HepG2 (cell line): Measurements from ENCODE around the gene MAPK14. TPM values are rescaled to one million over a fixed set of nuclear protein-coding genes. Genes with fewer than 3 reads are reported as not detected.

ENCODE experiments used
- ATAC-seq: fragments of 200-7000 bp; cut with Tn5 transposase; 3 replicates; pipeline ENCODE4 v1.9.1; 2020; ENCODE audit warnings: mild to moderate bottlenecking, moderate library complexity
- BruUV-seq: library from RNA; stranded (reverse); fragments of 400-500 nt; replicated peaks from 2 replicates; lab custom pipeline; 2021; lab: Mats Ljungman, UMichigan
- CTCF ChIA-PET: fragments of 300-600 bp; formaldehyde crosslinking; extraction: SDS; loops from one replicate; lab custom pipeline; 2021; ENCODE audit warnings: low total read pairs, inconsistent platforms, low intra/inter-chr PET ratio; lab: Yijun Ruan, JAX
- POLR2A ChIA-PET: fragments of 350-600 bp; sonication (Branson Sonifier 250); formaldehyde crosslinking; loops from one replicate; lab custom pipeline; 2020; ENCODE audit warnings: antibody characterized with exemption, inconsistent platforms; lab: Yijun Ruan, JAX
- DNase-seq: peaks from one replicate; pipeline ENCODE4 v3.0.0-alpha.2; 2015; ENCODE audit warnings: low spot score
- FAIRE-seq: peaks from 3 replicates; lab custom pipeline; 2011; peaks lifted over from hg19 to GRCh38; lab: Jason Lieb, UNC
- H2AFZ ChIP-seq: one replicate; pipeline ENCODE4 v1.6.1; 2011; ENCODE audit warnings: low read length, inconsistent platforms
- H3K27ac ChIP-seq: fragments of 300-600 bp; 3 replicates; pipeline ENCODE4 v1.8.0; 2011; ENCODE audit warnings: mixed run types, mild to moderate bottlenecking, mixed read lengths, low read length, inconsistent platforms; ENCODE audit not compliant: insufficient read depth; ENCODE audit errors: extremely low read length
- H3K27me3 ChIP-seq, 2 experiments: fragments of 200-600 bp in 1 of 2; 2 replicates in 1 of 2; 3 replicates in 1 of 2; pipeline versions ENCODE4 v1.6.0 to v1.8.0; 2011; ENCODE audit warnings: low read length in 2 of 2, mild to moderate bottlenecking in 2 of 2, moderate library complexity in 2 of 2, inconsistent platforms in 1 of 2; ENCODE audit not compliant: insufficient read depth in 2 of 2, control insufficient read depth in 1 of 2
- H3K36me3 ChIP-seq, 2 experiments: fragments of 200-600 bp in 1 of 2; replicated peaks in 1 of 2; 2 replicates in 1 of 2; 3 replicates in 1 of 2; pipeline versions ENCODE4 v1.5.1 to v1.8.0; 2011; ENCODE audit warnings: low read length in 2 of 2, inconsistent platforms in 1 of 2; ENCODE audit not compliant: insufficient read depth in 2 of 2, control insufficient read depth in 1 of 2
- H3K4me1 ChIP-seq: 2 replicates; pipeline ENCODE4 v1.5.1; 2012; ENCODE audit warnings: low read length, inconsistent platforms; ENCODE audit not compliant: insufficient read depth
- H3K4me2 ChIP-seq: 2 replicates; pipeline ENCODE4 v1.6.0; 2011; ENCODE audit warnings: low read depth, low read length, inconsistent platforms
- H3K4me3 ChIP-seq, 3 experiments: fragments of 200-600 bp in 1 of 3; sonication (generic), shearing (Covaris generic) in 1 of 3; replicated peaks in 1 of 3; 2 replicates each; pipeline ENCODE4 v1.5.1; 2011 to 2016; ENCODE audit warnings: low read length in 3 of 3, inconsistent platforms in 2 of 3, low read depth in 2 of 3, mild to moderate bottlenecking in 2 of 3, control low read depth in 1 of 3, mixed read lengths in 1 of 3; ENCODE audit not compliant: insufficient read depth in 1 of 3
- H3K79me2 ChIP-seq: one replicate; pipeline ENCODE4 v1.6.1; 2011; ENCODE audit warnings: low read length, inconsistent platforms; ENCODE audit not compliant: insufficient read depth
- H3K9ac ChIP-seq: 2 replicates; pipeline ENCODE4 v1.6.0; 2011; ENCODE audit warnings: mild to moderate bottlenecking, low read depth, low read length, inconsistent platforms; ENCODE audit not compliant: insufficient read depth
- H3K9me3 ChIP-seq: 2 replicates; pipeline ENCODE4 v1.5.1; 2012; ENCODE audit warnings: mild to moderate bottlenecking, low read length
- H4K20me1 ChIP-seq: 2 replicates; pipeline ENCODE4 v1.6.0; 2011; ENCODE audit warnings: inconsistent platforms, mild to moderate bottlenecking, low read length, moderate library complexity; ENCODE audit not compliant: insufficient read depth
- AHR ChIP-seq: IDR thresholded peaks from 2 replicates; pipeline ENCODE4 v1.6.1; 2018; ENCODE audit warnings: missing genetic modification reagents, missing compliant biosample characterization
- DNMT1 ChIP-seq: sonication (generic); formaldehyde crosslinking; IDR thresholded peaks from 2 replicates; pipeline ENCODE4 v1.5.1; 2020; ENCODE audit warnings: mild to moderate bottlenecking, missing genetic modification reagents
- HMG20B ChIP-seq: conservative IDR thresholded peaks from 2 replicates; pipeline ENCODE4 v1.6.1; 2016; ENCODE audit warnings: missing genetic modification reagents, missing compliant biosample characterization
- HOXA3 ChIP-seq: sonication (generic); formaldehyde crosslinking; IDR thresholded peaks from 2 replicates; pipeline ENCODE4 v1.5.0; 2020; ENCODE audit warnings: missing genetic modification reagents
- MXD4 ChIP-seq: IDR thresholded peaks from 2 replicates; pipeline ENCODE4 v1.6.1; 2016; ENCODE audit warnings: mild to moderate bottlenecking, missing biosample characterization, missing genetic modification reagents
- RBM22 ChIP-seq: fragments of 200-400 bp; formaldehyde crosslinking; optimal IDR thresholded peaks from 2 replicates; pipeline ENCODE3; 2017; ENCODE audit warnings: mild to moderate bottlenecking, low read length, moderate library complexity
- SAP130 ChIP-seq: IDR thresholded peaks from 2 replicates; pipeline ENCODE4 v1.6.1; 2016; ENCODE audit warnings: low read depth
- SRSF1 ChIP-seq: fragments of 200-400 bp; formaldehyde crosslinking; optimal IDR thresholded peaks from 2 replicates; pipeline ENCODE3; 2017; ENCODE audit warnings: mild to moderate bottlenecking, low read depth, low read length, moderate library complexity
- STAG1 ChIP-seq: sonication (generic); formaldehyde crosslinking; IDR thresholded peaks from 2 replicates; pipeline ENCODE4 v1.4.0; 2020; ENCODE audit warnings: missing genetic modification reagents
- ZNF136 ChIP-seq: sonication (generic); formaldehyde crosslinking; IDR thresholded peaks from 2 replicates; pipeline ENCODE4 v1.8.1; 2022; ENCODE audit warnings: low read depth, mild to moderate bottlenecking, moderate library complexity, missing genetic modification reagents
- ZNF232 ChIP-seq: sonication (generic); formaldehyde crosslinking; IDR thresholded peaks from 2 replicates; pipeline ENCODE4 v1.4.0; 2020; ENCODE audit warnings: missing genetic modification reagents, borderline replicate concordance
- ZNF672 ChIP-seq: sonication (generic); formaldehyde crosslinking; IDR thresholded peaks from 2 replicates; pipeline ENCODE4 v1.8.1; 2022; ENCODE audit warnings: missing genetic modification reagents
- WGBS: methylation state at CpG from one replicate; pipeline ENCODE4 v1.1.6; 2017; ENCODE audit warnings: low lambda C conversion rate; 5-methylcytosine and 5-hydroxymethylcytosine counted together
- in situ Hi-C: cut with HindIII; loops from 2 replicates; pipeline ENCODE4 v1.10.0; 2017; ENCODE audit warnings: low pct_unique_long_range_greater_than_20kb; ENCODE audit not compliant: extremely low pct_ligation_motif_present
- intact Hi-C: fragments of 100-400 bp; cut with micrococcal nuclease; formaldehyde crosslinking; loops from one replicate; pipeline ENCODE4 v1.10.0; 2022; ENCODE audit not compliant: unreplicated experiment
- polyA plus RNA-seq, 8 experiments: library from polyadenylated mRNA; depleted of rRNA in 3 of 8; stranded (reverse) in 7 of 8; unstranded in 1 of 8; fragments of >200 nt; fragmentation: Illumina TruSeq in 4 of 8; extraction: Trizol in 4 of 8; gene quantifications; 2 replicates each; pipeline versions ENCODE4 v1.2.1 to v1.2.3, GENCODE V29; 2011 to 2016; ENCODE audit warnings: low read depth in 4 of 8, missing spikeins in 1 of 8, mixed read lengths in 1 of 8; ENCODE audit not compliant: insufficient read depth in 1 of 8
- total RNA-seq, 5 experiments: library from RNA; depleted of rRNA; stranded (reverse); fragments of >200 nt; fragmentation: Illumina TruSeq; extraction: Trizol; gene quantifications; 2 replicates each; pipeline ENCODE4 v1.2.3, GENCODE V29; 2016; ENCODE audit warnings: low read depth in 1 of 5
- TF ChIP-seq, protein P1 (sequence below): sonication (generic); formaldehyde crosslinking; IDR thresholded peaks from 2 replicates; pipeline ENCODE4 v1.4.0; 2020; ENCODE audit warnings: missing genetic modification reagents, borderline replicate concordance
- TF ChIP-seq, protein P2 (sequence below): sonication (generic); formaldehyde crosslinking; IDR thresholded peaks from 2 replicates; pipeline ENCODE4 v1.5.0; 2020; ENCODE audit warnings: mild to moderate bottlenecking, missing genetic modification reagents, moderate library complexity
- TF ChIP-seq, protein P3 (sequence below): sonication (generic); IDR thresholded peaks from 2 replicates; pipeline ENCODE4 v1.6.1; 2016; ENCODE audit warnings: low read depth, borderline replicate concordance
- TF ChIP-seq, protein P4 (sequence below): sonication (generic); formaldehyde crosslinking; IDR thresholded peaks from 2 replicates; pipeline ENCODE4 v1.5.0; 2020; ENCODE audit warnings: missing genetic modification reagents

The MAPK14 gene
- total and polyA plus RNA-seq, 2 of the 13 experiments (the other 11 are each of a cell fraction or from before 2014, with no cell fraction given) = 66.3 to 67.3 TPM

DNA sequence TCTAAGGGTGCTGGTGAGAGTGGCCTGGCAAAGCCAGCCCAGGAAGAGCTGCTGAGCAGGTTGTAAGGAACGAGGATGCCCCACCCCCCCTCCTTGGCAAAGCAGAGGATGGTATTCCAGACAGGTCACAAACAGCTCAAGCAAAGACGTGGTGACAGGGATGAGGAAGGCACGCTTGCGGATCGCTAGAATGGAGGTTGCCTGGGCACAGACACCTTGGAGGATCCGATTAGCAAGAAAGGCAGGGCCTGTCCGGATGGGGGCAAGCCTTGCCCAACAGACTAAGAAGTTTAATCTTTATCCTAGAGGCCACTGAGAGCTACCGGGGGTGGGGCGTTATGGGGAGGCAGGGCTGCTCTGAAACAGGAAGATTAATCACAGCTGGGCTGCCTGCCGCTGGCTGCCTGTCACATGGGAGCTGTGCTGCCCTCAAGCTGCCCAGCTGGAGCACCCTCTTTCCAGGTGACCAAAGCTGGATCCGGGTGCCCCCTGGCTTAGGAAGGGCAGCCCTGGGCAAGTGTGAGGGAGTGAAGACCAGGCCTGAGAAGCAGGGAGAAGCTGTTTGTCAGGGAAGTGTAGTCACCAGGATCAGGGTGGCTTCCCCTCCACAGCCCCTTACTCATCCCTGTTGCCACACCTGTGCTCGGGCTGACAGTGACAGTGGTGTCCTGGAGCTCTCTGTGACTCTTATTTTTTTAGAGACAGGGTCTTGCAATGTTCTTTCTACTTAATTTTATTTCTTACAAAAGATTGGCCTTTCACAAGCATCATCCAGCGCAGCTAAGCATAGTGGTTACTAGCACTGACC, 93.6 kb downstream of the MAPK14 start:
- no peak for DNase-seq
- 0 out of 2 replicates have a peak overlapping the region, but pooled peaks have one; percentile 41 for H3K4me2 ChIP-seq
- in situ Hi-C loops = no loop called here
- no peak overlapping the region for H3K9ac ChIP-seq
- H3K27me3 ChIP-seq = no peaks in the 10 kb centered on the region
- H3K36me3 ChIP-seq = peaks cover 0 to 2% of the 10 kb centered on the region in 2 experiments; a peak in 1 of 5 replicates
- H3K79me2 ChIP-seq = no peaks in the 10 kb centered on the region
- peaks cover 32% of the 10 kb centered on the region for H3K4me1 ChIP-seq
- BruUV-seq = no TSS peak
- no peak for FAIRE-seq
- ChIA-PET POLR2A (interaction anchor here (0.9 to 4.2 kb wide), 4 partner anchors 10 to 94 kb away, joined by 3 to 29 read pairs (median 8); partner anchors contain the start of gene MAPK14), CTCF (interaction anchor here (0.9 kb wide), 1 partner anchor 8 kb away, joined by 3 read pairs; no protein-coding TSS in a partner anchor)
- no peak overlapping the region for H2AFZ ChIP-seq
- 58% methylated on average over 11 of the region's 13 CpGs for WGBS
- H3K27ac ChIP-seq = no peak overlapping the region
- peak; percentile 5; the same call in 2 of the 3 replicates for ATAC-seq
- intact Hi-C loops = no loop called here
- no peaks in the 10 kb centered on the region for H4K20me1 ChIP-seq
- H3K9me3 ChIP-seq = no peaks in the 10 kb centered on the region
- no peak overlapping the region for H3K4me3 ChIP-seq
- TF ChIP-seq, protein P1, sequence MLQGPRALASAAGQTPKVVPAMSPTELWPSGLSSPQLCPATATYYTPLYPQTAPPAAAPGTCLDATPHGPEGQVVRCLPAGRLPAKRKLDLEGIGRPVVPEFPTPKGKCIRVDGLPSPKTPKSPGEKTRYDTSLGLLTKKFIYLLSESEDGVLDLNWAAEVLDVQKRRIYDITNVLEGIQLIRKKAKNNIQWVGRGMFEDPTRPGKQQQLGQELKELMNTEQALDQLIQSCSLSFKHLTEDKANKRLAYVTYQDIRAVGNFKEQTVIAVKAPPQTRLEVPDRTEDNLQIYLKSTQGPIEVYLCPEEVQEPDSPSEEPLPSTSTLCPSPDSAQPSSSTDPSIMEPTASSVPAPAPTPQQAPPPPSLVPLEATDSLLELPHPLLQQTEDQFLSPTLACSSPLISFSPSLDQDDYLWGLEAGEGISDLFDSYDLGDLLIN (CRISPR knock-in tag) = 0 out of 2 replicates have a peak, but pooled peaks have one; percentile 51
- TF ChIP-seq MXD4 = peak; percentile 60; the same call in 1 of the 2 replicates
- TF ChIP-seq, protein P2, sequence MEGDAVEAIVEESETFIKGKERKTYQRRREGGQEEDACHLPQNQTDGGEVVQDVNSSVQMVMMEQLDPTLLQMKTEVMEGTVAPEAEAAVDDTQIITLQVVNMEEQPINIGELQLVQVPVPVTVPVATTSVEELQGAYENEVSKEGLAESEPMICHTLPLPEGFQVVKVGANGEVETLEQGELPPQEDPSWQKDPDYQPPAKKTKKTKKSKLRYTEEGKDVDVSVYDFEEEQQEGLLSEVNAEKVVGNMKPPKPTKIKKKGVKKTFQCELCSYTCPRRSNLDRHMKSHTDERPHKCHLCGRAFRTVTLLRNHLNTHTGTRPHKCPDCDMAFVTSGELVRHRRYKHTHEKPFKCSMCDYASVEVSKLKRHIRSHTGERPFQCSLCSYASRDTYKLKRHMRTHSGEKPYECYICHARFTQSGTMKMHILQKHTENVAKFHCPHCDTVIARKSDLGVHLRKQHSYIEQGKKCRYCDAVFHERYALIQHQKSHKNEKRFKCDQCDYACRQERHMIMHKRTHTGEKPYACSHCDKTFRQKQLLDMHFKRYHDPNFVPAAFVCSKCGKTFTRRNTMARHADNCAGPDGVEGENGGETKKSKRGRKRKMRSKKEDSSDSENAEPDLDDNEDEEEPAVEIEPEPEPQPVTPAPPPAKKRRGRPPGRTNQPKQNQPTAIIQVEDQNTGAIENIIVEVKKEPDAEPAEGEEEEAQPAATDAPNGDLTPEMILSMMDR (CRISPR knock-in tag) = peak; percentile 36
- TF ChIP-seq, protein P3, sequence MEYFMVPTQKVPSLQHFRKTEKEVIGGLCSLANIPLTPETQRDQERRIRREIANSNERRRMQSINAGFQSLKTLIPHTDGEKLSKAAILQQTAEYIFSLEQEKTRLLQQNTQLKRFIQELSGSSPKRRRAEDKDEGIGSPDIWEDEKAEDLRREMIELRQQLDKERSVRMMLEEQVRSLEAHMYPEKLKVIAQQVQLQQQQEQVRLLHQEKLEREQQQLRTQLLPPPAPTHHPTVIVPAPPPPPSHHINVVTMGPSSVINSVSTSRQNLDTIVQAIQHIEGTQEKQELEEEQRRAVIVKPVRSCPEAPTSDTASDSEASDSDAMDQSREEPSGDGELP = peak; percentile 81; the same call in 1 of the 2 replicates
- 0 out of 2 replicates have a peak, but pooled peaks have one; percentile 49 for TF ChIP-seq ZNF232 (CRISPR knock-in tag)
- no peak for TF ChIP-seq ZNF672 (CRISPR knock-in tag)
- peak; percentile 76 for TF ChIP-seq RBM22
- peak; percentile 49 for TF ChIP-seq SAP130 (CRISPR knock-in tag)
- TF ChIP-seq DNMT1 (CRISPR knock-in tag) = 0 out of 2 replicates have a peak, but pooled peaks have one; percentile 57
- peak; percentile 29 for TF ChIP-seq STAG1 (CRISPR knock-in tag)
- TF ChIP-seq AHR = no peak
- no peak for TF ChIP-seq HMG20B (CRISPR knock-in tag)
- 0 out of 2 replicates have a peak, but pooled peaks have one; percentile 21 for TF ChIP-seq HOXA3 (CRISPR knock-in tag)
- TF ChIP-seq SRSF1 = no peak
- TF ChIP-seq, protein P4, sequence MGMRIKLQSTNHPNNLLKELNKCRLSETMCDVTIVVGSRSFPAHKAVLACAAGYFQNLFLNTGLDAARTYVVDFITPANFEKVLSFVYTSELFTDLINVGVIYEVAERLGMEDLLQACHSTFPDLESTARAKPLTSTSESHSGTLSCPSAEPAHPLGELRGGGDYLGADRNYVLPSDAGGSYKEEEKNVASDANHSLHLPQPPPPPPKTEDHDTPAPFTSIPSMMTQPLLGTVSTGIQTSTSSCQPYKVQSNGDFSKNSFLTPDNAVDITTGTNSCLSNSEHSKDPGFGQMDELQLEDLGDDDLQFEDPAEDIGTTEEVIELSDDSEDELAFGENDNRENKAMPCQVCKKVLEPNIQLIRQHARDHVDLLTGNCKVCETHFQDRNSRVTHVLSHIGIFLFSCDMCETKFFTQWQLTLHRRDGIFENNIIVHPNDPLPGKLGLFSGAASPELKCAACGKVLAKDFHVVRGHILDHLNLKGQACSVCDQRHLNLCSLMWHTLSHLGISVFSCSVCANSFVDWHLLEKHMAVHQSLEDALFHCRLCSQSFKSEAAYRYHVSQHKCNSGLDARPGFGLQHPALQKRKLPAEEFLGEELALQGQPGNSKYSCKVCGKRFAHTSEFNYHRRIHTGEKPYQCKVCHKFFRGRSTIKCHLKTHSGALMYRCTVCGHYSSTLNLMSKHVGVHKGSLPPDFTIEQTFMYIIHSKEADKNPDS (CRISPR knock-in tag) = no peak
- no peak for TF ChIP-seq ZNF136
